Heart left ventricle (tissue), 13 donors: ENCODE data around the gene NDUFB10.

Experiments
- CTCF ChIP-seq, 12 donors: fragments of 200-600 bp; sonication (generic) in 4 of 12; IDR thresholded peaks; one replicate each; pipeline versions ENCODE4 v1.5.0 to v1.8.0; 2018 to 2022; ENCODE audit warnings: antibody characterized with exemption in 12 of 12, mild to moderate bottlenecking in 5 of 12
- POLR2A ChIP-seq, 2 donors: fragments of 450-650 bp; IDR thresholded peaks; one replicate each; pipeline ENCODE4 v1.6.1; 2017; ENCODE audit warnings: antibody characterized with exemption in 2 of 2, mild to moderate bottlenecking in 2 of 2, moderate library complexity in 2 of 2
- donor health status: ischemic (EF 13 %, LVEDD 7.1; RV severe dilation, severe dysfunction).
- donor health status: DM: no; HTN: yes; CAD: no.
- donor health status: DM: no; HTN: no; CAD: no.
- donor health status: ischemic (EF 25% LVEDD 6.9; RV normal size, moderate dysfunction).
- donor health status: ischemic (EF 25% LVEDD 5.7; RV mildly dilated, moderate dysfunction).
- donor health status: ischemic (EF 35%, LVEDD 5.7; RV mildly dilated, moderate dysfunction).
- donor health status: nonischemic (EF 11% LVEDD 7.7; RV severe dilation, severe dysfunction).
- donor health status: DM: yes; HTN: yes; CAD: no.
- donor health status: PGD.
- donor health status: ischemic (EF 29% LVEDD 5.4; RV normal size, mild dysfunction).
- donor health status: nonischemic (EF 23%, LVEDD 6.1; RV moderate dilation, normal function).

DNA sequence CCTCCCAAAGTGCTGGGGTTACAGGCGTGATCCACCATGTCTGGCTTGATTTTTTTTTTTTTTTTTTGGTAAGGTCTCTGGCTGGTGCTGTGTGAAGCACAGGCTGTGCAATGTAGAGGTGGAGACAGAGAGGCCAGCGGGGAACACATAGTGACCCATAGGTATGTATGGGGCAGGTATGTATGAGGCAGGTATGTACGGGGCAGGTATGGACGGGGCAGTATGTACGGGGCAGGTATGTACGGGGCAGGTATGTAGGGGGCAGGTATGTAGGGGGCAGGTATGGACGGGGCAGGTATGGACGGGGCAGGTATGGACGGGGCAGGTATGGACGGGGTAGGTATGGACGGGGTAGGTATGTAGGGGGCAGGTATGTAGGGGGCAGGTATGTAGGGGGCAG is 9.8 kb upstream of the NDUFB10 start:
- no peak for TF ChIP-seq CTCF (IDR thresholded peaks at IDR 0.05)
- no peak for TF ChIP-seq POLR2A (IDR thresholded peaks at IDR 0.05)
